ENCODE data around the gene UBE2E1.
A peak's percentile ranks its signal among the peaks of the same experiment; 100 is the strongest.

Gene UBE2E1

DNA sequence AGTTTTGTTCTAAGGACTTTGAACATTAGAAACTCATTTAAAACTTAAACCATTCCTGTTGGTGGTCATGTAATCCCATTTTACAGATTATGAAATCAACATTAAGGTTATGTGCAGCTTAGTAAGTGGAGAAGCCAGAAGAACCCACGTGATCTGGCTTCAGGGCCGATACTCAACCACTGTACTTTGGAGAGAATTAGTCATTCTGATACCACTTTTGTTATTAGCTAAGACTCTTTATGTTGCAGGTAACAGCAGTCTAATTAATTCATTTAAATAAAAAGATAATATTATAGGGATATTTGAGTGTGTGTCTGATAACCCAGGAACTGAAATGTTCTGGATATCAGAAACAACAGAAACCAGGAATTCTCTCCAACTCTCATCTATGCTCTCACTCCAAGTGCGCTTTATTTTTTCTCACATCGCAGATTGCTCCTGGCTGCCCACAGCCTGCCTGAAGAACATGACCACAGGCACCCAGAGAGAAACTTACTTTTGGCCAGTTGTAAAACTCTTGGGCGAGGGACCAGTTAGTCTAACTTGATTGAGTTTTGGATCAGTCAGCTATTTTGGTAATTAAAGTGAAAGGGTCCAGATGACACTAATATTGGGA is 25.2 kb downstream of the UBE2E1 start:
- DNase-seq (ENCODE audit: low spot score in 2 of 2) = no peak
- H3K4me1 Mint-ChIP-seq = peaks cover 44% of the 10 kb centered on the region
- H3K36me3 Mint-ChIP-seq (ENCODE audit: insufficient read depth) = peaks cover 3% of the 10 kb centered on the region
- no peaks in the 10 kb centered on the region for H3K27me3 Mint-ChIP-seq
- ATAC-seq (replicated peaks; ENCODE audit: extremely low read depth, poor library complexity, severe bottlenecking) = no peak
- no peak overlapping the region for H3K4me3 Mint-ChIP-seq
- H3K9me3 Mint-ChIP-seq = no peaks in the 10 kb centered on the region
- no peak overlapping the region for H3K27ac Mint-ChIP-seq (ENCODE audit: low read depth)

GRCh38 chr3:23831517-23832394 is 26.0 kb downstream of the UBE2E1 start:
- no peak for ATAC-seq (replicated peaks; ENCODE audit: extremely low read depth, poor library complexity, severe bottlenecking)
- peak overlapping the region; percentile 38 for H3K27ac Mint-ChIP-seq (ENCODE audit: low read depth)
- no peak overlapping the region for H3K4me3 Mint-ChIP-seq
- H3K36me3 Mint-ChIP-seq (ENCODE audit: insufficient read depth) = peaks cover 1% of the 10 kb centered on the region
- H3K4me1 Mint-ChIP-seq = peaks cover 47% of the 10 kb centered on the region
- H3K9me3 Mint-ChIP-seq = no peaks in the 10 kb centered on the region
- no peaks in the 10 kb centered on the region for H3K27me3 Mint-ChIP-seq
- no peak for DNase-seq (ENCODE audit: low spot score in 2 of 2)

DNA sequence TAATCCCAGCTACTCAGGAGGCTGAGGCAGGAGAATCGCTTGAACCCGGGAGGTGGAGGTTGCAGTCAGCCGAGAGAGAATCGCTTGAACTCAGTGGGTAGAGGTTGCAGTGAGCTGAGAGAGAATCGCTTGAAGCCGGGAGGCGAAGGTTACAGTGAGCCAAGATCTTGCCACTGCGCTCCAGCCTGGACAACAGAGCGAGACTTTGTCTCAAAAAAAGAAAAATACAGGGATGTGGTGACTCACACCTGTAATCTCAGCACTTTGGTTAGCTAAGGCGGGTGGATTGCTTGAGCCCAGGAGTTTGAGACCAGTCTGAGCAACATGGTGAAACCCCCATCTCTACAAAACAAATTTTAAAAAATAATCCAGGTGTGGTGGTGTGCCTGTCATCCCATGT is 26.8 kb downstream of the UBE2E1 start:
- H3K36me3 Mint-ChIP-seq (ENCODE audit: insufficient read depth) = peaks cover 1% of the 10 kb centered on the region
- peak overlapping the region; percentile 38 for H3K27ac Mint-ChIP-seq (ENCODE audit: low read depth)
- ATAC-seq (replicated peaks; ENCODE audit: extremely low read depth, poor library complexity, severe bottlenecking) (no peak), DNase-seq (ENCODE audit: low spot score in 2 of 2) (no peak)
- no peaks in the 10 kb centered on the region for H3K9me3 Mint-ChIP-seq
- H3K4me3 Mint-ChIP-seq = no peak overlapping the region
- H3K4me1 Mint-ChIP-seq = peaks cover 48% of the 10 kb centered on the region
- no peaks in the 10 kb centered on the region for H3K27me3 Mint-ChIP-seq

- DNase-seq (ENCODE audit: low spot score in 2 of 2) (no peak), ATAC-seq (replicated peaks; ENCODE audit: extremely low read depth, poor library complexity, severe bottlenecking) (no peak)
- Mint-ChIP-seq H3K4me3 (no peak overlapping the region), H3K27me3 (no peaks in the 10 kb centered on the region), H3K36me3 (ENCODE audit: insufficient read depth) (peaks cover 1% of the 10 kb centered on the region), H3K9me3 (no peaks in the 10 kb centered on the region), H3K4me1 (peaks cover 36% of the 10 kb centered on the region), H3K27ac (ENCODE audit: low read depth) (no peak overlapping the region)
Observed at GRCh38 chr3:23834082-23834870, 28.5 kb downstream of the UBE2E1 start.

DNA sequence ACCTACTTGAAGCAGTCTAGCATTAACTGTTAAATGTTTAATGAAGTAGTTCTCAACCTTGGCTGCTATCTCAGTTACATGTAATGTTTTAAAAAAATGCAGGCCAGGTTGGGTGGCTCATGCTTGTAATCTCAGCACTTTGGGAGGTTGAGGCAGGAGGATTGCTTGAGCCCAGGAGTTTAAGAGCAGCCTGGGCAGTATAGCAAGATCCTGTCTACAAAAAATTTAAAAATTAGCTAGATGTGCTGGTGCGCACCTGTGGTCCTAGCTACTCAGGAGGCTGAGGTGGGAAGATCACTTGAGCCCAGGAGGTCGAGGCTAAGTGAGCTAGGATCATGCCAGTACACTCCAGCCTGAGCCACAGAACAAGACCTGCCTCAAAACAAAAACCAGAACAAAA is 29.3 kb downstream of the UBE2E1 start:
- Mint-ChIP-seq H3K27me3 (no peaks in the 10 kb centered on the region), H3K4me1 (peaks cover 28% of the 10 kb centered on the region), H3K36me3 (ENCODE audit: insufficient read depth) (peaks cover 1% of the 10 kb centered on the region), H3K27ac (ENCODE audit: low read depth) (no peak overlapping the region), H3K4me3 (no peak overlapping the region), H3K9me3 (no peaks in the 10 kb centered on the region)
- DNase-seq (ENCODE audit: low spot score in 2 of 2) = no peak
- ATAC-seq (replicated peaks; ENCODE audit: extremely low read depth, poor library complexity, severe bottlenecking) = no peak

DNA sequence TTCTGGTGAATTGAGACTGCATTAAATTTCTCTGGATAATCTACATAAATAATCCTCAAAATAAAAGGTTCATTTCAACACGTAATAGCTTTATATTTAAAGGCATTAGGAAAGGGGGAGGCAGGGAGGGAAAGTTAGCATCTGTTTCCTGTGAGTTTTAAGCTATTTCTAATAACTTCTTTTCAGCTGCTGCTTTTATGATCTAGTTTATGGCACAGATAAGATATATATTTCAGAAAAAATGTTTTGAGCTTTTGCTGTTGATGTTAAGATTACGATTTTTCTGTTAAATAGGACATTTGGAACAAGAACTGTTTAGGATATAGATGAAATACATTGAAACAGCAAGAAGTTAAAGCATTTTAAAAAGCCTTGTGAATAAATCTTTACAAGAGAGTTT is 30.0 kb downstream of the UBE2E1 start:
- Mint-ChIP-seq H3K9me3 (no peaks in the 10 kb centered on the region), H3K4me1 (peaks cover 21% of the 10 kb centered on the region), H3K4me3 (no peak overlapping the region), H3K27me3 (no peaks in the 10 kb centered on the region), H3K36me3 (ENCODE audit: insufficient read depth) (peaks cover 1% of the 10 kb centered on the region), H3K27ac (ENCODE audit: low read depth) (peak overlapping the region; percentile 79)
- no peak for ATAC-seq (replicated peaks; ENCODE audit: extremely low read depth, poor library complexity, severe bottlenecking)
- DNase-seq (ENCODE audit: low spot score in 2 of 2) = no peak

DNA sequence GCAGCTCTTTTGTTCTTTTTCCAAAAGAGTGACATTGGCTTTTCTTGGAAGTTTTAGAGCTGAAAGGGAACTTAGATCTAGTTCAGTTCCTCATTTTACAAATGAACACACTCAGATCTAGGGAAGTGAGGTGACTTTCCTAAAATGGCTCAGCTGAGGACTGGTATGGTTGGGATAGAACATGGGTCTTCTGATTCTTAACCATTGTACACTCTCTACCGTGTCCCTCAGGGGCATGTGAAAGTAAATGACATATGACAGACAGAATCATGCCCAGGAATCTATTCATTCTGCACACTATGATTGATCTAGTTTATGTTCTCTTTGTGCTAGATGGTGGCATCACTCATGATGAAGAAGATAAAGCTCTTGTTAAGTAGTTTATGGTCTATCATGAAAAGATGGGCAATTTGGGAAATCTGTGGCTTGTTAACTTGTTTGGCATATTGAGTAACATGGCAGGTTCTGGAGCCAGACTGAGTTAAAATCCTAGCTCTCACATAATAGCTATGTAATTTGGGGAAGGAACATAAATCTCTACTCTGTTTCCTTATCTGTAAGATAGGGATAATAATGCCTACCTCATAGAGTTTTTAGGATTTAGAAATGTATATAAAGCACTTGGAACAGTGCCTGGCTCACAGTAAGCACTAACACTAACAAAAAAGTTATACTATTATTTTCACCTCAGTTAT is 30.9 kb downstream of the UBE2E1 start:
- no peak overlapping the region for H3K4me3 Mint-ChIP-seq
- H3K4me1 Mint-ChIP-seq = peaks cover 19% of the 10 kb centered on the region
- H3K9me3 Mint-ChIP-seq = no peaks in the 10 kb centered on the region
- no peak for ATAC-seq (replicated peaks; ENCODE audit: extremely low read depth, poor library complexity, severe bottlenecking)
- peaks cover 1% of the 10 kb centered on the region for H3K36me3 Mint-ChIP-seq (ENCODE audit: insufficient read depth)
- H3K27ac Mint-ChIP-seq (ENCODE audit: low read depth) = peak overlapping the region; percentile 79
- H3K27me3 Mint-ChIP-seq = no peaks in the 10 kb centered on the region
- no peak for DNase-seq (ENCODE audit: low spot score in 2 of 2)

- H3K9me3 Mint-ChIP-seq = no peaks in the 10 kb centered on the region
- no peak overlapping the region for H3K4me3 Mint-ChIP-seq
Observed at GRCh38 chr3:23837286-23837685, 31.5 kb downstream of the UBE2E1 start.

GRCh38 chr3:23837691-23838090 is 31.9 kb downstream of the UBE2E1 start:
- no peak overlapping the region for H3K27ac Mint-ChIP-seq (ENCODE audit: low read depth)
- no peak overlapping the region for H3K4me3 Mint-ChIP-seq
- no peaks in the 10 kb centered on the region for H3K36me3 Mint-ChIP-seq (ENCODE audit: insufficient read depth)
- H3K27me3 Mint-ChIP-seq = no peaks in the 10 kb centered on the region
- DNase-seq (ENCODE audit: low spot score in 2 of 2) (no peak), ATAC-seq (replicated peaks; ENCODE audit: extremely low read depth, poor library complexity, severe bottlenecking) (no peak)
- H3K4me1 Mint-ChIP-seq = peaks cover 17% of the 10 kb centered on the region
- H3K9me3 Mint-ChIP-seq = no peaks in the 10 kb centered on the region

More at GRCh38 chr3:23837286-23837685, 31.5 kb downstream of the UBE2E1 start:
- Mint-ChIP-seq H3K27me3 (no peaks in the 10 kb centered on the region), H3K4me1 (peaks cover 17% of the 10 kb centered on the region), H3K27ac (ENCODE audit: low read depth) (no peak overlapping the region), H3K36me3 (ENCODE audit: insufficient read depth) (no peaks in the 10 kb centered on the region)
- ATAC-seq (replicated peaks; ENCODE audit: extremely low read depth, poor library complexity, severe bottlenecking) (no peak), DNase-seq (ENCODE audit: low spot score in 2 of 2) (no peak)

DNA sequence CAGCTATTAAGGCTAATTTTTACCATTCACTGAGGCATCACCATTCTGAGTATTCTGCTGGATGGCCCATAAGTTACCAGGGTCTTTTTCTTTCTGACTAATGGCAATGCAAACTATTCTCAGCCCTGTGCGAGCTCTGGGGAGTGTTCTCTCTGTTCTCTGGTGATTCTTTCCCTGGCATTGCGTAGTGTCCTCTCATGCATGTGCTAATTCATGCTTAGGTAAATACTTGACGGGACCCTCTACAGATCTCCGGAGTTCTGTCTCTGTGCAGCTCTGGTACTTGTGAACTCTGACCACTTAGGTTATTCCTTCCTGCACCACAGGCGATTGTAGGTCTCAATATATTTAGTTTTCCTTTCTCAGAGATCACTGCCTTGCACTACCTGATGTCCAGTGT is 34.8 kb downstream of the UBE2E1 start:
- H3K27ac Mint-ChIP-seq (ENCODE audit: low read depth) = no peak overlapping the region
- peaks cover 29% of the 10 kb centered on the region for H3K4me1 Mint-ChIP-seq

DNA sequence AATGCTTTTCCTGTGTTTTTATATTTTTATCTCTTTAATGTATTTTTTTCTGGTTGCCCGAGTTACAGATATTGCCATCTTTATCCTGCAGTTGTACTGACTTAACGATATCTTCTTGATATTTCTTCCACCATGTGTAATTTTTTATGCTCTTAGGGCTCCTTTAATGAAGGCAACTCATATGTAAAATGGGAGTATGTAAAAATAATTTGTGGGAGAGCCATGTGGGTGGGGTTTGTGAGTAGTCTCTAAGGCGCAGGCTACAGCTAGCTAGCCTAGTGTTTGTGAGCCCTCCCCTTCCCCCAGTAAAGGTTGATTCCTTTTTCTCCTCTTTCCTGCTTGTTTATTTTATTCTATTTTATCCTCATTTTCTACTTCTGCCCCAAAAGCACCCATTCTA is 38.1 kb downstream of the UBE2E1 start:
- Mint-ChIP-seq H3K4me1 (peaks cover 25% of the 10 kb centered on the region), H3K36me3 (ENCODE audit: insufficient read depth) (peaks cover 3% of the 10 kb centered on the region), H3K4me3 (no peak overlapping the region), H3K27ac (ENCODE audit: low read depth) (no peak overlapping the region), H3K27me3 (no peaks in the 10 kb centered on the region), H3K9me3 (no peaks in the 10 kb centered on the region)
- ATAC-seq (replicated peaks; ENCODE audit: extremely low read depth, poor library complexity, severe bottlenecking) = no peak
- no peak for DNase-seq (ENCODE audit: low spot score in 2 of 2)

More for the DNA sequence above, 34.8 kb downstream of the UBE2E1 start:
- H3K27me3 Mint-ChIP-seq = no peaks in the 10 kb centered on the region
- no peaks in the 10 kb centered on the region for H3K9me3 Mint-ChIP-seq
- H3K36me3 Mint-ChIP-seq (ENCODE audit: insufficient read depth) = peaks cover 2% of the 10 kb centered on the region
- no peak overlapping the region for H3K4me3 Mint-ChIP-seq
- ATAC-seq (replicated peaks; ENCODE audit: extremely low read depth, poor library complexity, severe bottlenecking) (no peak), DNase-seq (ENCODE audit: low spot score in 2 of 2) (no peak)
